GM12872 (cell line): ENCODE results near the gene RNF220.

Experiments used
- CTCF ChIP-seq: IDR thresholded peaks from 3 replicates; pipeline ENCODE4 v1.5.1; 2011; ENCODE audit warnings: low read depth, mild to moderate bottlenecking, low read length, moderate library complexity; ENCODE audit not compliant: insufficient read depth

RNF220 gene

GRCh38 chr1:44472620-44473525, 67.8 kb downstream of the RNF220 start:
- TF ChIP-seq CTCF = no peak

GRCh38 chr1:44476891-44477290, 71.8 kb downstream of the RNF220 start:
- TF ChIP-seq CTCF = no peak

GRCh38 chr1:44481701-44482100, 76.6 kb downstream of the RNF220 start:
- no peak for TF ChIP-seq CTCF

- no peak for TF ChIP-seq CTCF
These were observed 78.2 kb downstream of the RNF220 start for GRCh38 chr1:44483089-44483874.

GRCh38 chr1:44484155-44484688, 79.2 kb downstream of the RNF220 start:
- no peak for TF ChIP-seq CTCF

GRCh38 chr1:44485229-44485933, 80.3 kb downstream of the RNF220 start:
- no peak for TF ChIP-seq CTCF
